ENCODE measurements around the gene LRBA.

LRBA gene

DNA sequence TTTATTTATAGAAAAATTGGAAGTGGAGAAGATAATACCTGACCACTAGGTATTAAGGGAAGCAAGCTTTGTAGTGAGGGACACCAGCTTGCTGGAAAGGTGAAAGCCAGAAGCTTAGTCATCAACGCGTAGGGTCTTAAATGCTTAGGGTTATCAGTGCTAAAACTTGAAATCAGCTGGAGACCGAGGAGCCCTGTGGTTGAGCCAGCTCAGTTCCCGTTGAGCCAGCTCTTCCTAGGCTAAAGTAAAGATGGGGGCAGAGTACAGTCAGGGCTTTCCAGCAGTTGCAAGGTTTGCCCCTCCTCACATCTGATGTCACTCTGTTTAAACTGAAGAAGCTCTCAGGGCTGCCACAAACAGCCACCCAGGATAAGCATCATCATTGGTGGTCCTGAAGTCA lies 696.1 kb downstream of the LRBA start:
- DNase-seq (ENCODE audit: low read depth): no peak

GRCh38 chr4:150318527-150318926 lies 696.6 kb downstream of the LRBA start:
- no peak for DNase-seq (ENCODE audit: low read depth)

DNA sequence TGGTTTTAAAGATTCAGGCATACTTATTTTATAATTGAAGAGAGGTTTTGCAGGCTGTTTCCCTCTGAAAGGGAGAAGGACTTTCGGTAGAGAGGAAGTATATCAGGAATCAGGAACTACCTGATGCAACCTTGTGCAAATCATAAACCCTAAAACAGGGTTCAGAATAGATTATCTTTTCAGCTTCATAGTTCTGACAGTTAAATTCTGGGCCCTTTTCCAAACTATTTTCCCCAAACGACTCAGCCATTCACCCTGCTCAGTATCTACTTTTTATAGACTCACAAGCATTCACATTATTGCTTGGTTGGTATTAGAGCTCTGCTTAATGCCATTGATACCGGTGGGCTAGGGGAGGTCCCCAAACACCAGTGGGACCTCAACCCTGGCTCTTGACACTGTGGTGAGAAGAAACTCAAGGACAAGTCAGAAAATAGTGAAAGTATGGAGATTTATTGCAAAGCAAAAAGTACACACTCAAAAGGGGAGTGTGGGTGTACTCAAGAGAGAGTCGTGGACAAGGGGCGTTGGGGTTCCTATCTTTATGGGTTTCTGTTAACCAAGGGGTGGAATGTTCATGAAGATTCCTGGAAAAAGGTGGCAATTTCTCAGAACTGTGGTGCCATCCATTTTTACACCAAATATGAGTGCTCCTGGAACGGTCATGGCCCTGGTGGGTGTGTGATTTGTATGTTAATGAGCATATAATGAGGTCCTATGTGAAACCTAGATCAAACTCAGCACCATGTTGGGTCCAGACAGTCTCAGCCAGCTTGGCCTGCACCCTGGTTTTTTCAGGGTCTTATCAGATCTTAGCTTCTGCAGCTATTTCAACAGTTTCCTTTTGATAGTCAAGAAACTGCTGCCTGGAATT lies 698.5 kb downstream of the LRBA start:
- DNase-seq (ENCODE audit: low read depth): no peak

DNA sequence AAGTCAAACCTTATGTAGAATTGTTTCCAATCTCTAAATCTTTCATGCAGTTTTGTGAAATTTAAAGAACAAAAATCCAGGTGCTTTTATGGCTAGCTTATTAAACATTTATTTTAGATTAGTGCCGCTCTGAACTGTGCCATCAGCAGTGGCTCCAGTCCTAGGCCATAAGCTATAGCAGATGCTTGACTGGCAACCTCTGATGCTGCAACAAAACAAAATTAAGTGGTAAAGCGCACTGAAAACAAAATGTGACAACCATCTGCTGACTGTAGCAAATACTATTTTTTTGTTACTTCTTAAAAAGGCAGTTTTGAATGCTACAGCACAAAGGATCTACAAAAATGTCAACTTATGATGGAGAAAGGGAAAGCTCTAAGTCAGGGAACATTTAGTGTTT lies 699.4 kb downstream of the LRBA start:
- DNase-seq (ENCODE audit: low read depth): no peak

DNA sequence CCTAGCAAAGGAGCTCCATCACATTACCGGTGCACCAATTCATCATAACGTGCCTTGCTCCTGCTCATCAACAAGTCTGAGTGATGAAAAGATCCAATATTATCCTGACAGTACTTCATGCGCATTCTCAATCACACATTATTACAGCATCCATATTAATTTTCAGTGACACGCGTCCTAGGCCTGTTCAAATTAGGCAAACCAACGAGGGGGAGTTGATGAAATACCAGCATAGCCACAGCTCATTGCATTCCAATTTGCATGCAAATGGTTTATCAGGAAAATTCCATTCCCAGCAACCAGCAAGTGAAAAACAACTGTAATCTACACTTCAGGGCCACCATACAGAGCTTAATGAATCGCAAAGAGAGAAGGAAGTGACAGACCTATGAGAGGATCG lies 699.9 kb downstream of the LRBA start:
- no peak for DNase-seq (ENCODE audit: low read depth)

DNA sequence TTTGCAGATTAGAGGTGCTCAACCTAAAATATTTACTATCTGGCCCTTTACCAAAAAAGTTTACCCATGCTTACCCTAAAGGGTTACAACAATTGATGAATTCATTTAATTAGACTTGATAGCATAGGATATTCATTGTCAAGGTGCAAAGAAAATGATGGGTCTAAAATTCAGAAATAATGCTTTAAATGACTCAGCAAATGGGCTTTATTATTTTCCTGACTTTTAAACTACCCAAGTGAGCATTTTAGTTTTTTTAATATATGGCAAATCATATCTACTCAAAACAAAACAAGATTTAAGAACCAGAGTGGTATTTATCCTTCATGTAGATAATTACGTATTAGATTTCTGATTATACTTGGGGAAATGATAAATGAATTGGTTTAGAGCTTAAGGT lies 701.1 kb downstream of the LRBA start:
- no peak for DNase-seq (ENCODE audit: low read depth)

DNA sequence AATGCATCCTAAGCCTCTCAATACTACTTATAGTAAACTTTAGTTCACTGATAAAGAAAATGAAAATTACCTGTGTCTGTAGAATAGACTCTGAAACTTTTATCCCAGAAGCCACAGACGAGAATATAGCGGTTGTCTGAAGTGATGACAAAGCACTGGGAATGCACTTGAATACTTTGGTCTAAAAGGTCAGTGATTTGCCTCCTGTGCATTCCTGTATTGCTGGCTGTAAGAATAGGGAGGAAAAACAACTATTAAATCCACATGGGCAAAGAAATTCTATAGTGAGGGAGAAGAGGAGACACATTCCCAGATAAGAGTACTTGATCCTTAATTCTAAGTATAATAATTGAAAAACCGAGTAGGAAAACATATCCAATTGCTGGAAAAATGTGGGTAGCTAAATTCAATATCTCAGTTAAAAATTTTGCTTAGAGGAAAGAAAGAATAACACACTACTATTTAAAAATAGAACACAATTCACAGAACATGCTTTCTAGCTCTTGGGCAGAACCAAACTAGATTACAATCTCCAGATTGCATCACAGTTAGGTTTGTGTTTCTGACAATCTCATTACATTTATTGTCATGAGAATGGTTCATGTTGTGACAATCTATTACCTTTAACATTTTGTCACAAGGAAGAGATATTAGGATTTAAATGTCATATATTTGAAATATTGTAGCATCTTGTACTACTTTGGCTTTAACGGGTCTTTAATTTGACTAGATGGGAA lies 704.8 kb downstream of the LRBA start:
- no peak for DNase-seq (ENCODE audit: low read depth)

GRCh38 chr4:150308824-150309472 lies 706.1 kb downstream of the LRBA start:
- no peak for DNase-seq (ENCODE audit: low read depth)

GRCh38 chr4:150306719-150307118 lies 708.4 kb downstream of the LRBA start:
- no peak for DNase-seq (ENCODE audit: low read depth)

DNA sequence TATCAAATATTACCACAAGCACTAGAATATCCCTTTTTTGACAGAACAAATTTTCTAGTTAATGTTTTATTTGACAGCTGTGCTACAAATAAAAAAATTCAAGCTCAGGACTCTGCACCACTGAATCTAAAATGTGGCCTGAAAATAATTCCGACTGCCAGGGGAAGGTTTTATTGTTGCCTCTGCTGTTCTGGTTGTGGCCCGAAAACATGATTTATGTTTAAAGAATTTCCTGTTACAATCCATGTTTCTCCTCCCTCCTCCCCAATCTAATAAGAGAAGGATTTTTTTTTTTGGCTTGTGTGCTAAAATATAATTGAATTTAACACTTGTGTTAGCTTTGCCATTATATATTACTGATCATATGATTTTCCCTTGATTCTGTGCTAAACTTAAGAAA lies 709.1 kb downstream of the LRBA start:
- DNase-seq (ENCODE audit: low read depth): no peak

GRCh38 chr4:150302553-150302952 lies 712.5 kb downstream of the LRBA start:
- DNase-seq (ENCODE audit: low read depth): no peak

GRCh38 chr4:150299816-150300215 lies 715.3 kb downstream of the LRBA start:
- no peak for DNase-seq (ENCODE audit: low read depth)

GRCh38 chr4:150297861-150298474 lies 717.1 kb downstream of the LRBA start:
- DNase-seq (ENCODE audit: low read depth): no peak

DNA sequence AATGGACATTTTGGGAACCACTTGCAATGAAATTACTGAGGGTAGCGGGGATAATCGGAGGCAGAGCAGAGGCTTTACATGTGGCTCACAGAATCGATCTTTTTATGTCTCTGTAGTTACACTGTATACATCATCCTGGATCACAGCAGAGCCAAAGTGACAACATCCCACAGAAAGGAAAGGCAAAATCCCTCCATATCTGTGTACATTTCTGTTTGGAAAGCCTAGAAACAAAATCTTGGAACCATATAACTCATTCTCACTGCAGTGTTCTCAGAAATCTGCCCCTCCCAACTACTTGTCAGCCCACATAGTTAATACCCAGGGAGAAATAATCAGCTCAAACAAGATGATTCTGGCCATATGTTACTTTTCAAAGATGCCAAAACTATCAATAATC lies 725.2 kb downstream of the LRBA start:
- DNase-seq (ENCODE audit: low read depth): no peak

DNA sequence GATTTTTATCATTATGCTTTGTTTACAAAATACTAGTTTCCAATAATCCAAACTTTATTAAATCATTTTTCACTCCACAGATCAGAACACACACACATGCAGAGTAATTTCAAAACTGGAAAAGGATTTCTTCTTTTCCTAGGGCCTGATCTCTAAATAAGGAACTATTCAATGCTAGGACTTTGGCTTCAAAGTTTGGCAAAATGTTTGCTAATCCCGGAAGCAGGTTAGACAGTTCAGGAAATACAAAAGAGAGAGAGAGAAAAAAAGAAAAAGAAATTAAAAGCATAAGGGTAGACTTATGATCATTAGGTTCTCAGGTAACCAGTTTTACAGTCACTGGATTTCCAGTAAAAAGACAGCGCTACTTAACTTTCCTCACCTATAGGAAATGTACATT lies 725.9 kb downstream of the LRBA start:
- no peak for DNase-seq (ENCODE audit: low read depth)

- DNase-seq (ENCODE audit: low read depth): no peak
These were observed 728.4 kb downstream of the LRBA start for GRCh38 chr4:150286656-150287055.

DNA sequence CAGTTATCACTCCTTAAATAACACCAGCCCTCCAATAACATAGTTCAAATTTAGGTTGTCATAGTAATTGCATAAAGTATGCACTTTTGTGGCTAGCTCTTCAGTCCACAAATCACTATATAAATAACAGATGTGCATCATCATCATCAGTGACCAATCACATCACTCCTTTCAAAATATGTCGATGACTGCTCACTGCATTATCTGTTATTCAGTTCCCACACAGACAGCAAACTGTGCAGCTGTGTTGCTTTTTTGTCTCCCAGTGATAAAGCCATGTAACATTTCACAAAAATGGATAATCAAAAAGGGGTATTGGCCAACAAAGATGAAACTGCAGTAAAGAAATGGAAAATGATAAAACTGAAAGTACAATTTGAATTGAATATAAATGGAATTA lies 731.4 kb downstream of the LRBA start:
- DNase-seq (ENCODE audit: low read depth): no peak

- DNase-seq (ENCODE audit: low read depth): no peak
These were observed 734.1 kb downstream of the LRBA start for GRCh38 chr4:150280975-150281374.

GRCh38 chr4:150280081-150280895 lies 734.8 kb downstream of the LRBA start:
- DNase-seq (ENCODE audit: low read depth): no peak

- DNase-seq (ENCODE audit: low read depth): no peak
These were observed 736.9 kb downstream of the LRBA start for GRCh38 chr4:150278206-150278605.

DNA sequence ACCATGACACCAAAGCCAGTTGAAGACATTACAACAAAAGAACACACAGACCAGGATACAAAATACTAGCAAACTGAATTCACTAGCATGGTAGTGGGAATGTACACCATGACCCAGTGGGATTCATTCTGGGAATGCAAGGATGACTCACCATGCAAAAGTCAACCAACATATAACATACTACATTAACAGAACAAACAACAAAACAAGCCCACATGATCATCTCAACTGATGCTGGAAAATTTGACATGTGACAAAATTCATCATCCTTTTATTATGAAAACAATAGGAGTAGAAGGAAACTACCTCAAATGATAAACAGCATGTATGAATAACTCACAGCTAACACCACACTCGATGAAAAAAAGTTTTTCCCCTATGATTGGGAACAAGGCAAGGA lies 746.6 kb downstream of the LRBA start:
- no peak for DNase-seq (ENCODE audit: low read depth)

DNA sequence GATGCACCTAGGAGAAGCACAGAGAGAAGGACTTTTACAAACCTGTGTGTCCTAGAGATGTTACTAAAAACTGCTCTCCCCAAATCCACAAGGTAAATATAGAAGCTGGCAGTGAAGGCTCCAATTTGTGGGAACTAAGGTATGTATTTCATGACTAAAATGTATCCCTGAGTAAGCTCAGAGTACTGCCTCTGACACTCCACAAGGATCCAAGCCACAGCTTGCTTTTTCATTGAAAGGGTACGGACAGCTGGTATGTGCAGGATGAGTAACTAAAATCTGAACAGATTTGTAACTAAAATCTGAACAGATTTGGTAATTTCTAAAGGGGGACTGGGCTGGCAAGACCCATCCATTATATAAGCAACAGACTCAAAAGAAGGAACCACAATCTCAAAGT lies 749.3 kb downstream of the LRBA start:
- DNase-seq (ENCODE audit: low read depth): no peak

All from activated gamma-delta T cell treated with anti-CD3 and anti-CD28 coated beads, Interleukin-2, amount 50 U/mL, for 16 hours (primary cell).